Measurements from ENCODE around the gene CPXM2.

CPXM2 gene

GRCh38 chr10:123800289-123800688, 91.3 kb downstream of the CPXM2 start:
- no peak for DNase-seq (ENCODE audit: low read depth in 2 of 2)

- DNase-seq (ENCODE audit: low read depth in 2 of 2) = no peak
Observed at GRCh38 chr10:123798856-123799255, 92.8 kb downstream of the CPXM2 start.

GRCh38 chr10:123797813-123798212, 93.8 kb downstream of the CPXM2 start:
- no peak for DNase-seq (ENCODE audit: low read depth in 2 of 2)

GRCh38 chr10:123796736-123797135, 94.9 kb downstream of the CPXM2 start:
- no peak for DNase-seq (ENCODE audit: low read depth in 2 of 2)

DNA sequence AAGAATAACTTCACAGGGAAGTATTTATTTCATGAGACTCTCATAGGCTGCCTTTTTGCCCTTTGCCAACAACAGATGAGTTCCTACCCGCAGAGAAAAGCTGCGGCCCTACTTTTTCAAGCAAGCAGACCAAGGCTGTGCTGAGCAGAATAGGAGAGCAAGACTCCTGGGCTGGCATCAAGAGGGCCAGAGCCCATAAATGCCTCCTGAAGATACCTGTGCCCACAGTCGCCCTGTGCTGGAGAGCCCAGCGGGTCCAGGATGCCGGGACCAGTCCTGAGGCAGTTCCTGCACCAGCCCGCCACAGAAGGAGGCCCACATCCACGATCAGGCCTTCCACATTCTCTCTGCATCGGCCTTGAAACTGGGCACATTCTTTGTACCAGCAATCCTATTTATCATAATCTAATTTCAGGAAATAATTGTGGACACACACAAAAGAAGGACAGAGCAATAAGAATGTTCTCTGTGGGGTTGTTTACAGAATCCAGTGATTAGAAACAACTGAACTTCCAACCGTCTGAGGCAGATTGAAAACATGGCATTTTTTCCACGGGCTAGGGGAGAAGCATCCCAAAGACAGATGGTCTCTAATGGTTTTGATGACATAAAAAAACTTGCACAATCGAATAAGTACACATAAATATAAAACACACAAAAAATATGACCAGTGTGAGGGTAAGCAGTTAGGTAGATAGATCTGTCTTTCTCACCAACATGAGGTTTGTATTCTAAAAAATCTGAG, 95.6 kb downstream of the CPXM2 start:
- DNase-seq (ENCODE audit: low read depth in 2 of 2) = peak; percentile 29 to 36

GRCh38 chr10:123795196-123795780, 96.3 kb downstream of the CPXM2 start:
- no peak for DNase-seq (ENCODE audit: low read depth in 2 of 2)

DNA sequence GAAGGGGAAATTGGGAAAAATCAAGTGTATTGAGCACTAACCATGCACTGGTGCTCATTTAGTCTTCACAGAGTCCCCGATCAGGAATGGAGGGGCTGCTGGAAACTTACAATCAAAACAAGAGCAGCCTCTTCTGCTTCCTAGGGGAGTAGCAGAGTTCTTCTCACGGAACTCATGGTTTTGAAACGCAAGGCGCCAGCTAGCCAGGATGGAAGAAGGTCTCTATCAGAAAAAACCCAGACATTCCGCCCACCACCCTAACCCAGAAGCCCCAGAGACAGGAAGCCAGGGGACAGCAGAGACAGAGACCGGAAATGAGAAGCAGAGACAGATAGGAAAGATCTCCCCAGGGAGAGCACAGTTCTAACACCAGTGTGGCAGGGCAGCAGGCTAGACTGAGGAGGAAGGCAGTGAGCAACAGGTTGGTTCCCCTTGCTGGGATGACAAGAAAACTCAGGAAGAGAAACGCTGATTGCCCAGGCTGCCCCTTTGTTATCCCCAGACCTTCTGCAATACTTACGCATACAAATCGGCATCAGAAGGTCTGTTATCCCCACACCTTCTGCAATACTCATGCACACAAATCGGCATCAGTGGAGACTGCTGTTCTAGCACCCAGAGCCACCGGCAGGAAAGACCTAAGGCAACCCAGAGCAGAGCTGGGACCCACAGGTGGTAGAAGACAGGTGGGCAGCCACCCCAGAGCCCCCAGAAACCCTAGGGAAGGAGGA, 99.2 kb downstream of the CPXM2 start:
- DNase-seq (ENCODE audit: low read depth in 2 of 2) = no peak

DNA sequence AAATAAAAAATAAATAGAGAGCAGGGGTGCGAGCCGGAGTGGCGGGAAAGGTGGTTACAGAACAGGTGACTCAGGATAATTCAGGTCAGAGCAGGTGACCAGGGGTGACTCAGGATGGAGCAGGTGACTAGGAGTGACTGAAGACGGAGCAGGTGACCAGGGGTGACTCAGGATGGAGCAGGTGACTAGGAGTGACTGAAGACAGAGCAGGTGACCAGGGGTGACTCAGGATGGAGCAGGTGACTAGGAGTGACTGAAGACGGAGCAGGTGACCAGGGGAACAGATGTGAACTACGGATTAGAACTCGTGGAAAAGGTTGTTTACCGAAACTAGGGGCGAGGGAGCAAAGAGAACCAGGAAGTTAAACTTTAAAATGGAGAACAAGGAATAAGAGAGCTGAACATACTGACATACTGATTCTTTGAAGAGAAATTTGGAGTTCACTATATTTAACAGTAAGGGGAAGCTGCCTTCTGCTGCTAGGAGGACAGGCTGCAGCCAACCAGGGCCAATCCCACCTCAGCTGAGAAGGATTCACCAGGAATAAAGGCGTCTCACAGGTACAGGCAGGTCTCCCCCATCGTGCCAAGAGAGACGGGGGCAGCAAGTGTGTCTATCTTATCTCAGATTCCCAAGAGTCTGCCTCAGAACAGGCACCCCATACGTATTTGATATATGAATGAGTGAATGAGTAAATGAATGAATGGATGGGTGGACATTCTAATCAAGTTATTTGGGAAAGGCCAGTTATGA, 101.3 kb downstream of the CPXM2 start:
- DNase-seq (ENCODE audit: low read depth in 2 of 2) = no peak

DNA sequence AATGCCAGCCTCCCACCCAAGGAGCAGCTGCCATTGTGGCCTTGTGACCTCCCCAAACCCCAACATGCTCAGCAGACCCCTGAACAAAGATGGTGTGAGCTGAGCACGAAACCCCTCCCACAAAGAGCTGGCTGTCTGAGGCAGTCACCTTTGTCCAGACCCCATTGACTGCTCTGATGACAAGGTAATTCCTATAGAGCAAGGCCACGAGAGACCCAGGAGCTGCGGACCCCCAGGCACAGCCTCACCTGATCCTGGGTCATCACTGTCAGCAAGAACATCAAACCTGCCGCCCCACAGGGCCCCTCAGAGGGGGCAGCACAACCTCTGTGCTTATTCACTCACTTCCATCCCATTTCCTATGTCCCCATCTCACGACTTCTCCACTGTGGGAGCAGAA, 102.6 kb downstream of the CPXM2 start:
- no peak for DNase-seq (ENCODE audit: low read depth in 2 of 2)

- no peak for DNase-seq (ENCODE audit: low read depth in 2 of 2)
Observed at GRCh38 chr10:123787566-123787965, 104.0 kb downstream of the CPXM2 start.

DNA sequence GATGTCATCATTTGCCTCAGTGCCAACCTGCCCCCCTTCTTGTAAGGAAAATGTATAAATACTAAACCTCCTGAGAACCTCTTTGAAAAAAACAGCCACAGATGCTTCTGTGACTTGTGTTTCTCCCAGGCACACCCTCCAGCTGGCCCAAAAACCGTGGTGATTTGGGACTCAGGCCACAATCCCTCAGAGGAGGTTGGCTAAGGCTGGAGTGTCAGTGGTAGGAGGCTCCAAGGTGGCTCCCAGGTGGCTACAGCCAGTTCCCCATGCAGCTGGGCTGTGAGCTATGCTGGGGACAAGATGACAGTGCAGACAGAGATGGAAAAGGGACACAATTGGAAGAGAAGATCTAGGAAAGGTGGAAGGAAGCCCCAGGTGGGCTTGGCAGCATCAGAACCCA, 104.7 kb downstream of the CPXM2 start:
- no peak for DNase-seq (ENCODE audit: low read depth in 2 of 2)

- DNase-seq (ENCODE audit: low read depth in 2 of 2) = no peak
Observed at GRCh38 chr10:123786306-123786705, 105.3 kb downstream of the CPXM2 start.

GRCh38 chr10:123784646-123785045, 107.0 kb downstream of the CPXM2 start:
- no peak for DNase-seq (ENCODE audit: low read depth in 2 of 2)

DNA sequence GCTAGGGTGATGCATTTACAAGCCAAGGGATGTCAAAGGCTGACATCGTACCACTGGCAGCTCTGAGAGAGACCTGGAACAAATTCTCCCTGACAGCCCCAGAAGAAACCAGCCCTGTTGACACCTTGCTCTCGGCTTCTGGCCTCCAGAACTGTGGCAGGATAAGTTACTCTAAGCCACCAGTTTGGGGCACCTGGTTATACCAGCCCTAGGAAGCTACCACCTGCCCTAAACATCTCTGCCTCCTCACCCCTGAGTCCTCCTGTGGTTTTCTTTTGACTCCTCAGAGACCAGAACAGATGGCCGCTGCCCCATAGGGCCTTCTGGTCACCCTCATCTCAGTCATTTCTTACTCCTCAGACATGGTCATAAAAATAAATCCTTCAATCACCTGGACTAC, 107.4 kb downstream of the CPXM2 start:
- no peak for DNase-seq (ENCODE audit: low read depth in 2 of 2)

GRCh38 chr10:123783296-123783695, 108.3 kb downstream of the CPXM2 start:
- no peak for DNase-seq (ENCODE audit: low read depth in 2 of 2)

DNA sequence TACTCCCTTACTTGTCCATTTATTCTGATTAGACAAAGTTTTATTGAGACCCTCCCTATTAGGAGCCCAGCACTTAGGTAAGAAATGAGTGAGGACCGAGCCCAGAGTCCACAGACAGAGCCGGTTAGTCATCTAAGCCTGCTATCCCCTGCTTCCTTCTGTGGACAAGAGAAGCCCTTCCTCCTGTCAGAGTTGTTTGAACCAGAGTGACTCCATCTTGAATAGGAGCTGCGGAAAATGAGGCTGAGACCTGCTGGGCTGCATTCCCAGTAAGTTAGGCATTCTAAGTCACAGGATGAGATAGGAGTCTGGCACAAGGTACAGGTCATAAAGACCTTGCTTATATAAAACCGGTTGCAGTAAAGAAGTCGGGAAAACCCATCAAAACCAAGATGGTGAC, 109.1 kb downstream of the CPXM2 start:
- no peak for DNase-seq (ENCODE audit: low read depth in 2 of 2)

DNA sequence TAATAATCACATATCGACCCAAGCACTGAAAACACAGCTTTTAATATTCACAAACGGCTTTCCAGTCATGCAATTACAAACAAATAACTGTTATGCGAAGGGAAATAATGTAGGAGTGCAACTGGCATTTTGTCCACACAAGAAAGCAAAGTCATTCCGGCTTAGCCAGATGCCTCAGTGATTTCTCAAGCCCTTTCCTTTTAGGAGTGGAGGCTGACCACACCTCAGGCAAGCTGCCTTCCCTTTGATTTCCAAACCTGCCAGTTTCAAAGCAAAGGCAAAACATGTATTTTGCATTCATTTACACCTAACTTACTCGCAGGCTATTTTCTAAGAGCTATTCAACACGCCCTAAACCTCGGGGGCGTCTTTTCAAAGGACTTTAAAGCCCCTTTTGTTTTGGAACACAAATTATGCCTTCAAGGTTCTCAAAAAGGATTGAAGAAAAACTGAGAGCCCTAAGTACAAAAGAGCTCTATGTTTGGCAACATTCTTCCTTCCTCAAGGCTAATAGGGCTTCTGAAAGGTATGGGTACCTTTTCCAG, 109.6 kb downstream of the CPXM2 start:
- no peak for DNase-seq (ENCODE audit: low read depth in 2 of 2)

- no peak for DNase-seq (ENCODE audit: low read depth in 2 of 2)
Observed at GRCh38 chr10:123781324-123781900, 110.2 kb downstream of the CPXM2 start.

GRCh38 chr10:123778719-123779517, 112.7 kb downstream of the CPXM2 start:
- DNase-seq (ENCODE audit: low read depth in 2 of 2) = no peak

DNA sequence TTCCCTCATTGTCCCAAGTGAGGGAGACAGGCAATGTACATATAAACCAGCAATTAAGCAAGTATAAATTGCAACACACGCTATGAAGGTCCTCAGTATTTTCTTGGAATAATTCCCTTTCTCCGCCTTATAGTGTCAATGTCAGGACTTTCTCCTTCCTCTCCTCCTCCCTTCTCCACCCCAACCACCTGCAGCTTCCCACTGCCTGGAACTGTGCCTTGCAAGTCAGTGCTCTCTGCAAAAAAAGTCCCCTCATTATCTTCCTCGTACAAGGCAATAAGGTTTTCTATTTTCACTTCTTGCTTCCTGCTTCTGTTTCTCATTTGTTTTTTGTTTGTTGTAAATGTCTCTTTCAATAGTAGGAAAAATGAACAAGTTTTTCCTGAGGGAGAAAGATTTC, 113.7 kb downstream of the CPXM2 start:
- no peak for DNase-seq (ENCODE audit: low read depth in 2 of 2)

Data from fibroblast of skin of left quadriceps (primary cell).